ENCODE results near the gene WIPI1.

WIPI1 gene

GRCh38 chr17:68463211-68464019, 6.1 kb upstream of the WIPI1 start:
- H3K4me3 ChIP-seq (ENCODE audit: low read length) = no peak overlapping the region
- no peaks in the 10 kb centered on the region for H4K20me1 ChIP-seq (ENCODE audit: control insufficient read depth, insufficient read depth, low read depth, low read length)
- H3K27ac ChIP-seq (ENCODE audit: low read depth, low read length) = no peak overlapping the region
- H3K36me3 ChIP-seq (ENCODE audit: control insufficient read depth, low read length) = no peaks in the 10 kb centered on the region
- H3K79me2 ChIP-seq (ENCODE audit: control insufficient read depth, low read length) = no peaks in the 10 kb centered on the region
- no peaks in the 10 kb centered on the region; the same call in 1 of the 2 replicates for H3F3A ChIP-seq (ENCODE audit: control insufficient read depth, insufficient read depth)
- TF ChIP-seq EZH2phosphoT487 (IDR thresholded peaks at IDR 0.05; ENCODE audit: borderline replicate concordance, low read length) = no peak
- no peak for TF ChIP-seq CTCF (IDR thresholded peaks at IDR 0.05; ENCODE audit: low read depth, low read length, poor library complexity, severe bottlenecking)
- peaks cover 52% of the 10 kb centered on the region for H3K4me1 ChIP-seq (ENCODE audit: control insufficient read depth, low read length)
- H3K27me3 ChIP-seq (ENCODE audit: control insufficient read depth, low read length) = peaks cover 5% of the 10 kb centered on the region
- no peaks in the 10 kb centered on the region for H3K9me2 ChIP-seq (replicated peaks; ENCODE audit: control insufficient read depth, low read length)
- H3K9me3 ChIP-seq (ENCODE audit: control insufficient read depth, insufficient read depth, low read length) = no peaks in the 10 kb centered on the region
- H3K4me2 ChIP-seq (ENCODE audit: low read length) = no peak overlapping the region

GRCh38 chr17:68462381-68463210, 5.3 kb upstream of the WIPI1 start:
- no peaks in the 10 kb centered on the region for H3K79me2 ChIP-seq (ENCODE audit: control insufficient read depth, low read length)
- no peak overlapping the region for H3K4me3 ChIP-seq (ENCODE audit: low read length)
- H4K20me1 ChIP-seq (ENCODE audit: control insufficient read depth, insufficient read depth, low read depth, low read length) = no peaks in the 10 kb centered on the region
- peaks cover 58% of the 10 kb centered on the region for H3K4me1 ChIP-seq (ENCODE audit: control insufficient read depth, low read length)
- TF ChIP-seq EZH2phosphoT487 (IDR thresholded peaks at IDR 0.05; ENCODE audit: borderline replicate concordance, low read length) (no peak), CTCF (IDR thresholded peaks at IDR 0.05; ENCODE audit: low read depth, low read length, poor library complexity, severe bottlenecking) (peak; percentile 64)
- no peaks in the 10 kb centered on the region for H3K36me3 ChIP-seq (ENCODE audit: control insufficient read depth, low read length)
- H3K9me3 ChIP-seq (ENCODE audit: control insufficient read depth, insufficient read depth, low read length) = no peaks in the 10 kb centered on the region
- no peak overlapping the region for H3K27ac ChIP-seq (ENCODE audit: low read depth, low read length)
- no peaks in the 10 kb centered on the region for H3K9me2 ChIP-seq (replicated peaks; ENCODE audit: control insufficient read depth, low read length)
- 0 out of 2 replicates have a peak, but pooled peaks cover 5% of the 10 kb centered on the region for H3K27me3 ChIP-seq (ENCODE audit: control insufficient read depth, low read length)
- H3K4me2 ChIP-seq (ENCODE audit: low read length) = peak overlapping the region; percentile 42
- peaks cover 4% of the 10 kb centered on the region; the same call in 1 of the 2 replicates for H3F3A ChIP-seq (ENCODE audit: control insufficient read depth, insufficient read depth)

GRCh38 chr17:68461589-68461988, 4.3 kb upstream of the WIPI1 start:
- H3K27me3 ChIP-seq (ENCODE audit: control insufficient read depth, low read length) = 0 out of 2 replicates have a peak, but pooled peaks cover 5% of the 10 kb centered on the region
- H3K4me2 ChIP-seq (ENCODE audit: low read length) = peak overlapping the region; percentile 27
- H3K79me2 ChIP-seq (ENCODE audit: control insufficient read depth, low read length) = no peaks in the 10 kb centered on the region
- H3K36me3 ChIP-seq (ENCODE audit: control insufficient read depth, low read length) = no peaks in the 10 kb centered on the region
- peaks cover 62% of the 10 kb centered on the region for H3K4me1 ChIP-seq (ENCODE audit: control insufficient read depth, low read length)
- H4K20me1 ChIP-seq (ENCODE audit: control insufficient read depth, insufficient read depth, low read depth, low read length) = no peaks in the 10 kb centered on the region
- no peaks in the 10 kb centered on the region for H3K9me3 ChIP-seq (ENCODE audit: control insufficient read depth, insufficient read depth, low read length)
- peaks cover 4% of the 10 kb centered on the region; the same call in 1 of the 2 replicates for H3F3A ChIP-seq (ENCODE audit: control insufficient read depth, insufficient read depth)
- no peaks in the 10 kb centered on the region for H3K9me2 ChIP-seq (replicated peaks; ENCODE audit: control insufficient read depth, low read length)
- no peak for TF ChIP-seq CTCF (IDR thresholded peaks at IDR 0.05; ENCODE audit: low read depth, low read length, poor library complexity, severe bottlenecking)
- TF ChIP-seq EZH2phosphoT487 (IDR thresholded peaks at IDR 0.05; ENCODE audit: borderline replicate concordance, low read length) = no peak
- no peak overlapping the region for H3K4me3 ChIP-seq (ENCODE audit: low read length)
- no peak overlapping the region for H3K27ac ChIP-seq (ENCODE audit: low read depth, low read length)

Data from DOHH2 (cell line).